Measurements from ENCODE around the gene DNAJC5G. TPM values are rescaled to one million over a fixed set of nuclear protein-coding genes. Genes with fewer than 3 reads are reported as not detected.

Gene DNAJC5G
- total and polyA plus RNA-seq, 2 donors (not counting 3 experiments of a cell fraction or from before 2014, with no cell fraction given), result 0.77 to 1.4 TPM

DNA sequence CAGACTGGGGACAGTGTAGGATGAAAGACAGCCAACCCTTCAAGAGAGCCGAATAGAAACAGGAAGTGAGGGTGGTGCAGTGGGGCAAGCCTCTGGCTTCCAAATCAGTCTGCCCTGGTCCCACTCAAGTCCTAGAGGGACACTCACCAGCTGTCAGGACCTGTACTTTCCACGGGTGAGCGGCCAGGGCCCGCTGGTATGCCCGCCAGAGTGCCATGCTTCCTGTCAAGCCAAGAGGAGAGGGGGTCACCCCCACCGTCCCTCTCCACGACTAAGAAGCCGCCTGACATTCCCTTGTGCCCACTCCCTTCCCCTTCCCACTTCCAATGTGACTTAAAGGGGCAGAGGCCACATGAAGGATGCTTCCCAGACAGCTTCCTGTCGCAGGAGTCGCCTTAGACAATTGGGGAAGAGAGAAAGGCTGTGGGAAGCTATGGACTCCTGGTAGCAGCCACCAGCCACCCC lies 47.1 kb downstream of the DNAJC5G start:
- no peak for FAIRE-seq
- TSS peak; percentile 79 for BruUV-seq (replicated peaks)

More for the DNA sequence above, 47.1 kb downstream of the DNAJC5G start:
- no peak for DNase-seq (ENCODE audit: low read depth, low spot score)
- no peak for TF ChIP-seq JUN (IDR thresholded peaks at IDR 0.05; ENCODE audit: borderline replicate concordance, insufficient read depth, insufficient read length, low read depth)
- no peak for TF ChIP-seq POLR2A (IDR thresholded peaks at IDR 0.05; ENCODE audit: low read depth, low read length)
- TF ChIP-seq, protein P1, sequence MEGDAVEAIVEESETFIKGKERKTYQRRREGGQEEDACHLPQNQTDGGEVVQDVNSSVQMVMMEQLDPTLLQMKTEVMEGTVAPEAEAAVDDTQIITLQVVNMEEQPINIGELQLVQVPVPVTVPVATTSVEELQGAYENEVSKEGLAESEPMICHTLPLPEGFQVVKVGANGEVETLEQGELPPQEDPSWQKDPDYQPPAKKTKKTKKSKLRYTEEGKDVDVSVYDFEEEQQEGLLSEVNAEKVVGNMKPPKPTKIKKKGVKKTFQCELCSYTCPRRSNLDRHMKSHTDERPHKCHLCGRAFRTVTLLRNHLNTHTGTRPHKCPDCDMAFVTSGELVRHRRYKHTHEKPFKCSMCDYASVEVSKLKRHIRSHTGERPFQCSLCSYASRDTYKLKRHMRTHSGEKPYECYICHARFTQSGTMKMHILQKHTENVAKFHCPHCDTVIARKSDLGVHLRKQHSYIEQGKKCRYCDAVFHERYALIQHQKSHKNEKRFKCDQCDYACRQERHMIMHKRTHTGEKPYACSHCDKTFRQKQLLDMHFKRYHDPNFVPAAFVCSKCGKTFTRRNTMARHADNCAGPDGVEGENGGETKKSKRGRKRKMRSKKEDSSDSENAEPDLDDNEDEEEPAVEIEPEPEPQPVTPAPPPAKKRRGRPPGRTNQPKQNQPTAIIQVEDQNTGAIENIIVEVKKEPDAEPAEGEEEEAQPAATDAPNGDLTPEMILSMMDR (IDR thresholded peaks at IDR 0.05; ENCODE audit: extremely low read depth in 1 of 2, insufficient read depth in 1 of 2, low read depth in 1 of 2, low read length in 2 of 2), result no peak
- TF ChIP-seq FOS (IDR thresholded peaks at IDR 0.05; ENCODE audit: borderline replicate concordance, insufficient read depth, low read length), result no peak
- TF ChIP-seq, protein P2, sequence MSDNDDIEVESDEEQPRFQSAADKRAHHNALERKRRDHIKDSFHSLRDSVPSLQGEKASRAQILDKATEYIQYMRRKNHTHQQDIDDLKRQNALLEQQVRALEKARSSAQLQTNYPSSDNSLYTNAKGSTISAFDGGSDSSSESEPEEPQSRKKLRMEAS (IDR thresholded peaks at IDR 0.05; ENCODE audit: insufficient read depth, insufficient read length), result no peak
- no peak for TF ChIP-seq GATA2 (IDR thresholded peaks at IDR 0.05; ENCODE audit: insufficient read depth, insufficient read length, low read depth, low read length)
- no peak for TF ChIP-seq MYC (IDR thresholded peaks at IDR 0.05; ENCODE audit: low read depth, low read length)
- no peak for TF ChIP-seq EZH2 (IDR thresholded peaks at IDR 0.05; ENCODE audit: borderline replicate concordance, low read depth, low read length, severe bottlenecking)
- intact Hi-C loops (cut with micrococcal nuclease), result no loop called here
- H3K79me2 ChIP-seq (ENCODE audit: control insufficient read depth, insufficient read depth, low read length), result peaks cover 8% of the 10 kb centered on the region
- H3K9me3 ChIP-seq (replicated peaks; ENCODE audit: control insufficient read depth, insufficient read depth, low read length), result no peaks in the 10 kb centered on the region
- H3K9me1 ChIP-seq (replicated peaks; ENCODE audit: control insufficient read depth, extremely low read depth, insufficient read depth, low read length), result no peaks in the 10 kb centered on the region
- peaks cover 0 to 11% of the 10 kb centered on the region in 2 experiments for H3K36me3 ChIP-seq (ENCODE audit: control insufficient read depth in 2 of 2, extremely low read depth in 1 of 2, insufficient read depth in 2 of 2, low read length in 2 of 2)
- peak overlapping the region; percentile 96 for H3K4me2 ChIP-seq (ENCODE audit: insufficient read depth, low read length)
- peak overlapping the region; percentile 58 for H2AFZ ChIP-seq (ENCODE audit: low read depth, low read length)
- H3K4me3 ChIP-seq (replicated peaks in 1 of 3; ENCODE audit: insufficient read depth in 1 of 3, low read depth in 1 of 3, low read length in 3 of 3), result peak overlapping the region; percentile 70 to 91 (median 90)
- ChIA-PET CTCF (interaction anchor here (0.6 to 1.8 kb wide), 6 partner anchors 12 to 361 kb away, joined by 3 to 6 read pairs (median 4); partner anchors contain the start of gene EIF2B4), POLR2A (interaction anchor here (1.0 to 1.3 kb wide), 2 partner anchors 8 to 34 kb away, joined by 3 to 4 read pairs; partner anchors contain the start of gene GTF3C2)
- dilution Hi-C loops (cut with MboI; ENCODE audit: extremely low pct_ligation_motif_present, low sequenced_read_pairs), result no loop called here
- no peaks in the 10 kb centered on the region for H3K27me3 ChIP-seq (ENCODE audit: control insufficient read depth in 2 of 2, insufficient read depth in 2 of 2, low read length in 2 of 2)
- peaks cover 26% of the 10 kb centered on the region for H3K4me1 ChIP-seq (ENCODE audit: control insufficient read depth, extremely low read depth, insufficient read depth, low read length)
- peak overlapping the region; percentile 95 for H3K27ac ChIP-seq (ENCODE audit: insufficient read depth, low read depth, low read length)
- no peaks in the 10 kb centered on the region for H4K20me1 ChIP-seq (replicated peaks; ENCODE audit: control insufficient read depth, extremely low read depth, insufficient read depth, low read length)
- peak overlapping the region; percentile 96 for H3K9ac ChIP-seq (replicated peaks; ENCODE audit: extremely low read depth, insufficient read depth, low read length)

Data from endothelial cell of umbilical vein (primary cell).